GM12878 (cell line): ENCODE data around the gene BCAS4.

ENCODE experiments used
- CHD1 ChIP-seq: IDR thresholded peaks from 2 replicates; pipeline ENCODE4 v1.6.1; 2012; ENCODE audit warnings: low read depth, low read length, improper control_type of control experiment
- EZH2 ChIP-seq: IDR thresholded peaks from 2 replicates; pipeline ENCODE4 v1.6.1; 2012; ENCODE audit warnings: low read depth, mild to moderate bottlenecking, control low read depth, inconsistent platforms, low read length, borderline replicate concordance; ENCODE audit not compliant: control insufficient read depth
- POLR2A ChIP-seq: IDR thresholded peaks from 2 replicates; pipeline ENCODE4 v1.6.1; 2011; ENCODE audit warnings: low read depth, mild to moderate bottlenecking, low read length
- ZZZ3 ChIP-seq: IDR thresholded peaks from 2 replicates; pipeline ENCODE4 v1.6.1; 2011; ENCODE audit warnings: low read depth; ENCODE audit not compliant: control insufficient read depth, insufficient read length

- TF ChIP-seq POLR2A (no peak), EZH2 (no peak), ZZZ3 (no peak), CHD1 (no peak)
Measured at GRCh38 chr20:50924261-50924920, 129.5 kb downstream of the BCAS4 start.
